ENCODE data around the gene MGAT5B.

MGAT5B gene

DNA sequence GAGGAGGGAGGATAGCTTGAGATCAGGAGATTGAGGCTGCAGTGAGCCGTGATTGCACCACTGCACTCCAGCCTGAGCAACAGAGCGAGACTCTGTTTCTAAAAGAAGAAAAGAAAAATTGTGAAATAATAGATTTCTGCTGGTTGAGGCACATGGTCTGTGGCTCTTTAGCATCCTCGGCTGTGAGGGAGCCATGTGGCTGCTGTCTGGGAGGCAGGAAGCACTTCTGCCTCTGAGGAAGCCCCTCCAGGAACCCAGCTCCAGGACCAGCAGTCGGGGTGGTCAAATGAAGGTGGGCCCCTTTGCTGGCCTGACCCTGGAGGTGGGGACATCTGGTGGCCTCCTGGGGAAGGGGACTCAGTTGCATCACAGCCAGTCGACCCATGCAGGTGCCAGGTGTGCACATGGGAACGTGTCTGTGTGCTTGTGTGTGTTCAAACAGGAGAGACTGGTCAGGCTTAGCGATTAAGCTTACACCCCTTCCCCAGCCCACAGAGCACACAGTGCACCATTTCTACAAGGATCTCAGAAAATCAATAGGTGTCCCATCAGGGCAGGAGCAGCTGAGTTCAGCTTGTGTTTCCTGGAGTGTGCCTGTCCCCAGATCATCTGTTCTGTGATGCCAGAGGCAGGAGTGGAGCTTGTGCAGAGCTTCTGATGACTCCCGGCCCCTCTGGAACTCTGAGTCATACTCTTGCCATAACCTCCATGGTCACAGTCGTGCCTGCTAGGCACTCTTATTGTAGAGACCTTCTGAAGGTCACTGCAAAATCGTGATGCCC is 24.3 kb upstream of the MGAT5B start:
- TF ChIP-seq, protein P1, sequence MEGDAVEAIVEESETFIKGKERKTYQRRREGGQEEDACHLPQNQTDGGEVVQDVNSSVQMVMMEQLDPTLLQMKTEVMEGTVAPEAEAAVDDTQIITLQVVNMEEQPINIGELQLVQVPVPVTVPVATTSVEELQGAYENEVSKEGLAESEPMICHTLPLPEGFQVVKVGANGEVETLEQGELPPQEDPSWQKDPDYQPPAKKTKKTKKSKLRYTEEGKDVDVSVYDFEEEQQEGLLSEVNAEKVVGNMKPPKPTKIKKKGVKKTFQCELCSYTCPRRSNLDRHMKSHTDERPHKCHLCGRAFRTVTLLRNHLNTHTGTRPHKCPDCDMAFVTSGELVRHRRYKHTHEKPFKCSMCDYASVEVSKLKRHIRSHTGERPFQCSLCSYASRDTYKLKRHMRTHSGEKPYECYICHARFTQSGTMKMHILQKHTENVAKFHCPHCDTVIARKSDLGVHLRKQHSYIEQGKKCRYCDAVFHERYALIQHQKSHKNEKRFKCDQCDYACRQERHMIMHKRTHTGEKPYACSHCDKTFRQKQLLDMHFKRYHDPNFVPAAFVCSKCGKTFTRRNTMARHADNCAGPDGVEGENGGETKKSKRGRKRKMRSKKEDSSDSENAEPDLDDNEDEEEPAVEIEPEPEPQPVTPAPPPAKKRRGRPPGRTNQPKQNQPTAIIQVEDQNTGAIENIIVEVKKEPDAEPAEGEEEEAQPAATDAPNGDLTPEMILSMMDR (IDR thresholded peaks at IDR 0.05) = no peak

DNA sequence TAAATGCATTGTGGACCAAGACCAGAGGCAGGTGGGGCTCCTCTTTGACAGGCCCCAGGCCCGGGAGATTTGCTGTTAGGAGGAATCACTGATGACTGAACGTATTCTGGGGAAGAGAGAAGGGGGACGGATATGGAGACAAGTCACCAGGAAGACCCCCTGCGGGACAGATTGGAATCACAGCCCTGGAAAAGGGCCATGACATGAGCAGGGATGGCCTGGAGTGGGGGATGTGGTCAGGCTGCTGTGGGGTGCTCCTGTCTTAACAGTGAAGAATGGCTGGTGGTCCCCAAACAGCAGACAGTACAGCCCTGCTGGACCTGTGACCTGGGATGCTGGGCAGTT is 23.7 kb upstream of the MGAT5B start:
- TF ChIP-seq, protein P1 (IDR thresholded peaks at IDR 0.05) = no peak

DNA sequence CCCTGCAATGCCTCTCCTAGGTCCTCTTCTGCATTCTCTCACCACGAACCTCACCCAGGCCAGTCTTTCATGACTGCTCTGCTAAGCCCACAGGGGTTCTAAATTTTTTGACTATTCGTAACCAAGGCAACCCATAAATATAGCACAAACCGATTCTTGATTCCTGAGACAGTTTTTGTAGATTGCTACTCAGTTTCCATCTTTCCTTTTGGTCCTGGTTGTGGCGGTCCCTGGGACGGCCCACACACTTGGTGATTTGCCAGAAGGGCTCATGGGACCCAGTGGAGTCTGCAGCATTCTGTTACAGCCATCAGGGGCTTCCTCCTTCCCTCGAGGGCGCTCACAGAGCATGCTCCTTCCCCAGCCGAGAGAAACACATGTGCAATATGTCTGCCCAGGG is 23.4 kb upstream of the MGAT5B start:
- TF ChIP-seq, protein P1 (IDR thresholded peaks at IDR 0.05) = no peak

DNA sequence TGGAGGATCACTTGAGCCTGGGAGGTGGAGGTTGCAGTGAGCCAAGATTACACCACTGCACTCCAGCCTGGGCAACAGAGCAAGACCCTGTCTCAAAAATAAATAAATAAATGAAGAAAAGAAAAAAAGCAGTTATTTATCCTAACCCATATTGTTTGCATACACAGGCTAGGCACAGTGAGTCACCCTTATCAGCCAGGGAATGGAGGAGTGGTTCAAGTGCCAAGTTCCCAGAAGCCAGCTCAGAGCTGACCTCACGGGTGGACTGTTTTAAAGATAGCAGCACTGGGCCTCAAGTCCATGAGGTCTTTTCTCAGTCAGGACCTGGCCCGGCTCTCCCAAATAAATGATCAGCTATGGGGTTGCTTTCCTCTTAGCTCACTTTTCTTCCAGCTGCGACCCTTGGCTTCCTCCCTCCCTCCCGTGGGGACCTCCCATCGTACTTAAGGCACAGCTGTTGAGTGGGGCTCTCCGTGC is 22.6 kb upstream of the MGAT5B start:
- TF ChIP-seq, protein P1 (IDR thresholded peaks at IDR 0.05) = no peak

DNA sequence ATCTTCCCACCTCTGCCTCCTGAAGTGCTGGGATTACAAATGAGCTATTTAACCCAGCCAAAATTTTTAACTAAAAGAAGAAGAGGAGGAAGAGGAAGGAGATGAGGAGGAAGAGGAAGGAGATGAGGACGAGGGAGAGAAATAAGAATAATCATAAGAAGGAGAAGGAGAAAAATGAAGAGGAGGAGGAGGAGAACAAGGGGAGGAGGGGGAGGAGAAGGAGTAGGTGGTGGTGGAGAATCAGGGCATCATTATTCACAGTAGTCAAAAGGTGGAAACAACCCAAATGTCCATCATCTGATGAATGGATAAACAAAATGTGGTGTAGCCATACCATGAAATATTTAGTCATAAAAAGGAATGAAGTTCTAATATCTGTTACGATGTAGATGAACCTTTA is 21.2 kb upstream of the MGAT5B start:
- TF ChIP-seq, protein P1 (IDR thresholded peaks at IDR 0.05) = no peak

DNA sequence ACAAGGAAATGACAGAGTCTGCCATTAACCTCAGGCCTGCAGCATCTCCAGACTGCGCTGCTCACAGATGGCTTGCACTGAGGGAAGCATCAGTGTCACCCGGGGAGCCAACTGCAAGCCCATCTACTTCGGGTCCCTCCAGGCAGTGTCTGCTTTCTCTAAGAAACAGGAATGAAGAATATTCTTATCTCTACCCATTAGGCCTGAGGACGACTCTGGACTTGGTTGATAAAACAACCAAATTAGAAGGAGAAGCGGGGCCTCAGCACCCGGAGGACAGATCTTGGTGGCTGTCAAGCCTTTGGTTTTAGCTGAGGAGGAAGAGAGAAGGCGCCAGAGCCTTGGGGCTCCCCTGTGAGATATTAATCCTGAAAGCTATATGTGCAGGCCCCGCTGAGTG is 19.5 kb upstream of the MGAT5B start:
- TF ChIP-seq, protein P1 (IDR thresholded peaks at IDR 0.05) = no peak

DNA sequence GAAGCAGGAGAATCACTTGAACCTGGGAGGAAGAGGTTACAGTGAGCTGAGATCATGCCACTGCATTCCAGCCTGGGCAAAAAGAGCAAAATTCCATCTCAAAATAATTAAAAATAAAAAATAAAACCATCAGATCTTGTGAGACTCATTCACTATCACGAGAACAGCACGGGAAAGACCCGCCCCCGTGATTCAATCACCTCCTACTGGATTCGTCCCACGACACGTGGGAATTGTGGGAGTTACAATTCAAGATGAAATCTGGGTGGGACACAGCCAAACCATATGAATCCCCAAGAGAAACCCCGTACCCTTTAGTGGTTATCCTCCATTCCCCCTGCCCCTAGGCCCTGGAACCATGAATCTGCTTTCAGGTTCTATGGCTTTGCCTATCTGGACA is 15.4 kb upstream of the MGAT5B start:
- TF ChIP-seq, protein P1 (IDR thresholded peaks at IDR 0.05) = no peak

DNA sequence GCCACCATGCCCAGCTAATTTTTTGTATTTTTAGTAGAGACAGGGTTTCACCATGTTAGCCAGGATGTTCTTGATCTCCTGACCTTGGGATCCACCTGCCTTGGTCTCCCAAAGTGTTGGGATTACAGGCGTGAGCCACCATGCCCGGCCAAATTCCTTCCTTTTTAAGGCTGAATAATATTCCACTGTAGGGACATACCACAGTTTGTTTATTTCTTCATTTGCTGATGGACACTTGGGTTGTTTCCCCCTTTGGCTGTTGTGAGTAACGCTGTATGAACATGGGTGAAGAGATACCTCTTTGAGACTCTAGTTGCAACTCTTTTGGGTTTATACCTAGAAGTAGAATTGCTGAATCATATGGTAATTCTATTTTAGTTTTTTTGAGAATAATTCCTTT is 13.1 kb upstream of the MGAT5B start:
- TF ChIP-seq, protein P1 (IDR thresholded peaks at IDR 0.05) = no peak

Measured in LNCAP (cell line).